BLaER1 treated with 17β-estradiol and CSF1 and Interleukin-3, amounts not matched to agents 10 nM and 100 nM (cell line): Measurements from ENCODE around the gene RMND1.

ENCODE experiments used
- H3K27ac ChIP-seq, 11 experiments: shearing (Covaris generic); formaldehyde crosslinking; 2 replicates each; pipeline ENCODE4 v1.8.1; 2022
- H3K27me3 ChIP-seq, 11 experiments: shearing (Covaris generic); formaldehyde crosslinking; 2 replicates each; pipeline ENCODE4 v1.8.1; 2022
- H3K36me3 ChIP-seq, 11 experiments: shearing (Covaris generic); formaldehyde crosslinking; 2 replicates each; pipeline ENCODE4 v1.8.1; 2022
- H3K4me1 ChIP-seq, 10 experiments: shearing (Covaris generic); formaldehyde crosslinking; 2 replicates each; pipeline ENCODE4 v1.8.1; 2022
- H3K4me2 ChIP-seq, 11 experiments: shearing (Covaris generic); formaldehyde crosslinking; 2 replicates each; pipeline ENCODE4 v1.8.1; 2022
- H3K4me3 ChIP-seq, 10 experiments: shearing (Covaris generic); formaldehyde crosslinking; 2 replicates each; pipeline ENCODE4 v1.8.1; 2022
- H3K9ac ChIP-seq, 11 experiments: shearing (Covaris generic); formaldehyde crosslinking; 2 replicates each; pipeline ENCODE4 v1.8.1; 2022
- H3K9me3 ChIP-seq, 11 experiments: shearing (Covaris generic); formaldehyde crosslinking; replicated peaks in 1 of 11; 2 replicates each; pipeline ENCODE4 v1.8.1; 2022
- H4K20me1 ChIP-seq, 11 experiments: shearing (Covaris generic); formaldehyde crosslinking; 2 replicates each; pipeline ENCODE4 v1.8.1; 2022
- Cebpa-rat ChIP-seq, 11 experiments: shearing (Covaris generic); IDR thresholded peaks; 2 replicates each; pipeline ENCODE4 v1.8.1; 2022

RMND1 gene

DNA sequence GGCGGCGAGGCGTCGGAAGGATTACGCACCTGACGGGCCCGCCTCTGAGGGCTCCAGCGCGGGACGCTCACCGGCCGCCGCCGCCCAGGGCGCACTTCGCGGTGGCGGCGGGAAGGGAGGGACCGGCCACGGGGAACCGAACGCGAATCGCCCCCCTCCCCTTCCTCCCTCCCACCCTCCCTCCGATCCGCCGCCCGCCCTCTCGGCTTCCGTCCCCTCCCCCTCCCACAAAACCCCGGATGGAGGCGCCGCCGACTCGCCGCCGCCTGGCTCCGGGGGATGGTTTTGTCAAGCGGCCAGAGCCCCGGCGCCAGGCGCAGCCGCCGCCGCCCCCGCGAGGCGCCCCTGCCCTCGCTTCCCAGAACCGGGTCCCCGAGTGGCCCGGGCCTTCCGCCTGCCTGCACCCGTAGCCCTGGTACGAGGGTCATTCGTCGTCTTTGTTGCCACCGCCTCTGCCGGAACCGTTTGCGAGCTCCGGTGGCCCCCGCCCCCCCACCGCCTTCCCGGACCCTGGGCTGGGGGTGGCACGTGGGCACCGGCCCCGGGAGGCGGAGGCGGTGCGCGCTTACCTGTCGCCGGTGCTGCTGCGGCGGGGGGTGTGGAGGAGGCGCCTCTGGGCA, 61.0 kb downstream of the RMND1 start:
- peak overlapping the region; percentile 98 to 100 (median 99) for H3K9ac ChIP-seq
- peaks cover 43 to 78% (median 48%) of the 10 kb centered on the region in 11 experiments for H4K20me1 ChIP-seq
- H3K4me1 ChIP-seq = peaks cover 36 to 62% (median 47%) of the 10 kb centered on the region in 10 experiments
- peak overlapping the region; percentile 95 to 100 (median 99) for H3K27ac ChIP-seq
- no peaks in the 10 kb centered on the region for H3K9me3 ChIP-seq
- peaks cover 6 to 45% (median 30%) of the 10 kb centered on the region in 11 experiments; a peak in 18 of 22 replicates for H3K36me3 ChIP-seq
- no peaks in the 10 kb centered on the region for H3K27me3 ChIP-seq
- peak overlapping the region; percentile 55 to 97 (median 83); a peak in 21 of 22 replicates for H3K4me2 ChIP-seq
- no peak for TF ChIP-seq Cebpa-rat (IDR thresholded peaks at IDR 0.05)
- H3K4me3 ChIP-seq = peak overlapping the region; percentile 92 to 99 (median 97)

- Histone ChIP-seq H3K9me3 (no peaks in the 10 kb centered on the region), H4K20me1 (peaks cover 37 to 78% (median 46%) of the 10 kb centered on the region in 11 experiments), H3K4me3 (peak overlapping the region; percentile 92 to 99 (median 97)), H3K27ac (peak overlapping the region; percentile 95 to 100 (median 99)), H3K27me3 (no peaks in the 10 kb centered on the region), H3K4me2 (peak overlapping the region in 3 of 11 experiments; percentile 76 to 94 (median 94); a peak in 2 of 22 replicates), H3K36me3 (peaks cover 3 to 39% (median 24%) of the 10 kb centered on the region in 11 experiments; a peak in 17 of 22 replicates), H3K4me1 (peaks cover 30 to 62% (median 41%) of the 10 kb centered on the region in 10 experiments), H3K9ac (peak overlapping the region; percentile 98 to 100 (median 99))
- no peak for TF ChIP-seq Cebpa-rat (IDR thresholded peaks at IDR 0.05)
These were observed 61.6 kb downstream of the RMND1 start for GRCh38 chr6:151390276-151390850.

GRCh38 chr6:151389618-151390275, 62.2 kb downstream of the RMND1 start:
- Histone ChIP-seq H4K20me1 (peaks cover 30 to 78% (median 45%) of the 10 kb centered on the region in 11 experiments), H3K9me3 (no peaks in the 10 kb centered on the region), H3K4me3 (peak overlapping the region; percentile 69 to 98 (median 96)), H3K4me2 (peak overlapping the region; percentile 76 to 95 (median 91)), H3K36me3 (peaks cover 3 to 35% (median 24%) of the 10 kb centered on the region in 11 experiments; a peak in 17 of 22 replicates), H3K9ac (peak overlapping the region; percentile 94 to 100 (median 99)), H3K27ac (peak overlapping the region; percentile 89 to 100 (median 99)), H3K27me3 (no peaks in the 10 kb centered on the region), H3K4me1 (peaks cover 29 to 59% (median 39%) of the 10 kb centered on the region in 10 experiments)
- TF ChIP-seq Cebpa-rat (IDR thresholded peaks at IDR 0.05) = no peak

GRCh38 chr6:151388997-151389617, 62.8 kb downstream of the RMND1 start:
- Histone ChIP-seq H3K9ac (peak overlapping the region; percentile 94 to 100 (median 99)), H3K27ac (peak overlapping the region; percentile 89 to 100 (median 99)), H3K9me3 (no peaks in the 10 kb centered on the region), H3K4me1 (peaks cover 29 to 53% (median 36%) of the 10 kb centered on the region in 10 experiments), H3K4me2 (peak overlapping the region; percentile 76 to 95 (median 91)), H3K4me3 (peak overlapping the region; percentile 69 to 98 (median 96)), H4K20me1 (peaks cover 25 to 78% (median 45%) of the 10 kb centered on the region in 11 experiments), H3K27me3 (no peaks in the 10 kb centered on the region), H3K36me3 (peaks cover 3 to 35% (median 24%) of the 10 kb centered on the region in 11 experiments; a peak in 18 of 22 replicates)
- no peak for TF ChIP-seq Cebpa-rat (IDR thresholded peaks at IDR 0.05)

GRCh38 chr6:151388236-151388635, 63.7 kb downstream of the RMND1 start:
- Histone ChIP-seq H4K20me1 (peaks cover 16 to 78% (median 45%) of the 10 kb centered on the region in 11 experiments), H3K27me3 (no peaks in the 10 kb centered on the region), H3K27ac (peak overlapping the region in 6 of 11 experiments; percentile 97 to 100 (median 99); a peak in 7 of 22 replicates), H3K9ac (peak overlapping the region in 9 of 11 experiments; percentile 16 to 100 (median 99); a peak in 6 of 22 replicates), H3K36me3 (peaks cover 3 to 37% (median 25%) of the 10 kb centered on the region in 11 experiments; a peak in 17 of 22 replicates), H3K9me3 (no peaks in the 10 kb centered on the region), H3K4me2 (peak overlapping the region; percentile 76 to 95 (median 91)), H3K4me1 (peaks cover 21 to 44% (median 28%) of the 10 kb centered on the region in 10 experiments), H3K4me3 (peak overlapping the region in 3 of 10 experiments; percentile 82 to 98 (median 96); a peak in 2 of 20 replicates)
- no peak for TF ChIP-seq Cebpa-rat (IDR thresholded peaks at IDR 0.05)

GRCh38 chr6:151387175-151387970, 64.6 kb downstream of the RMND1 start:
- Histone ChIP-seq H4K20me1 (peaks cover 8 to 77% (median 45%) of the 10 kb centered on the region in 11 experiments; a peak in 21 of 22 replicates), H3K4me3 (no peak overlapping the region), H3K4me2 (peak overlapping the region in 4 of 11 experiments; percentile 91 to 94 (median 94); a peak in 5 of 22 replicates), H3K9me3 (no peaks in the 10 kb centered on the region), H3K27ac (no peak overlapping the region; a peak in 1 of 22 replicates), H3K36me3 (peaks cover 3 to 40% (median 28%) of the 10 kb centered on the region in 11 experiments; a peak in 17 of 22 replicates), H3K9ac (no peak overlapping the region), H3K4me1 (peaks cover 13 to 36% (median 19%) of the 10 kb centered on the region in 10 experiments), H3K27me3 (no peaks in the 10 kb centered on the region)
- no peak for TF ChIP-seq Cebpa-rat (IDR thresholded peaks at IDR 0.05)

GRCh38 chr6:151385177-151385576, 66.7 kb downstream of the RMND1 start:
- TF ChIP-seq Cebpa-rat (IDR thresholded peaks at IDR 0.05) = no peak
- Histone ChIP-seq H3K36me3 (peaks cover 3 to 40% (median 28%) of the 10 kb centered on the region in 11 experiments; a peak in 17 of 22 replicates), H3K4me1 (peaks cover 26 to 50% (median 28%) of the 10 kb centered on the region in 10 experiments), H4K20me1 (peaks cover 9 to 92% (median 60%) of the 10 kb centered on the region in 11 experiments; a peak in 20 of 22 replicates), H3K9me3 (no peaks in the 10 kb centered on the region), H3K27me3 (no peaks in the 10 kb centered on the region), H3K4me3 (no peak overlapping the region), H3K27ac (no peak overlapping the region), H3K9ac (no peak overlapping the region), H3K4me2 (peak overlapping the region in 1 of 11 experiments; percentile 20; a peak in 2 of 22 replicates)
